H9 (cell line): ENCODE results near the gene MX1. TPM values are rescaled to one million over a fixed set of nuclear protein-coding genes. Genes with fewer than 3 reads are reported as not detected.

Source experiments
- DNase-seq: peaks from one replicate; pipeline ENCODE4 v3.0.0-alpha.2; 2017
- H2AFZ ChIP-seq: one replicate; pipeline ENCODE4 v1.6.1; 2013; ENCODE audit warnings: mild to moderate bottlenecking, low read length, control low read depth, moderate library complexity
- H2AK5ac ChIP-seq: 2 replicates; pipeline ENCODE4 v1.6.1; 2013; ENCODE audit warnings: low read length, control low read depth, mixed read lengths; ENCODE audit not compliant: insufficient read length
- H2BK120ac ChIP-seq: one replicate; pipeline ENCODE4 v1.6.1; 2013; ENCODE audit warnings: low read depth, mild to moderate bottlenecking, low read length, control low read depth, inconsistent platforms; ENCODE audit not compliant: poor library complexity, severe bottlenecking
- H2BK12ac ChIP-seq: 2 replicates; pipeline ENCODE4 v1.6.1; 2013; ENCODE audit warnings: low read length, control low read depth, mixed read lengths, low read depth; ENCODE audit not compliant: insufficient read length
- H2BK15ac ChIP-seq: 2 replicates; pipeline ENCODE4 v1.6.1; 2013; ENCODE audit warnings: low read depth, low read length, control low read depth
- H2BK20ac ChIP-seq: one replicate; pipeline ENCODE4 v1.6.1; 2013; ENCODE audit warnings: low read depth, mild to moderate bottlenecking, low read length, control low read depth, inconsistent platforms; ENCODE audit not compliant: poor library complexity, severe bottlenecking
- H2BK5ac ChIP-seq: 2 replicates; pipeline ENCODE4 v1.6.1; 2013; ENCODE audit warnings: low read length, control low read depth, mixed read lengths; ENCODE audit not compliant: insufficient read length
- H3K14ac ChIP-seq: 2 replicates; pipeline ENCODE4 v1.6.1; 2013; ENCODE audit warnings: low read length, control low read depth; ENCODE audit not compliant: insufficient read depth
- H3K18ac ChIP-seq: 2 replicates; pipeline ENCODE4 v1.6.1; 2013; ENCODE audit warnings: low read depth, mild to moderate bottlenecking, mixed read lengths, low read length, control low read depth; ENCODE audit not compliant: insufficient read length
- H3K23ac ChIP-seq: 2 replicates; pipeline ENCODE4 v1.6.1; 2013; ENCODE audit warnings: low read length, control low read depth, mixed read lengths, low read depth; ENCODE audit not compliant: insufficient read length
- H3K23me2 ChIP-seq: 2 replicates; pipeline ENCODE4 v1.6.1; 2013; ENCODE audit warnings: low read depth, mild to moderate bottlenecking, mixed read lengths, low read length, control low read depth; ENCODE audit not compliant: insufficient read length, poor library complexity, severe bottlenecking
- H3K27ac ChIP-seq: 2 replicates; pipeline ENCODE4 v1.5.1; 2013; ENCODE audit warnings: low read length, control low read depth, mixed read lengths, low read depth; ENCODE audit not compliant: insufficient read length
- H3K27me3 ChIP-seq: 2 replicates; pipeline ENCODE4 v1.6.1; 2013; ENCODE audit warnings: low read length, control low read depth, inconsistent platforms; ENCODE audit not compliant: insufficient read depth
- H3K4ac ChIP-seq: 2 replicates; pipeline ENCODE4 v1.6.1; 2013; ENCODE audit warnings: low read depth, mild to moderate bottlenecking, control low read depth, inconsistent platforms, low read length, moderate library complexity
- H3K4me1 ChIP-seq: 2 replicates; pipeline ENCODE4 v1.6.1; 2013; ENCODE audit warnings: low read length, control low read depth, inconsistent platforms; ENCODE audit not compliant: insufficient read depth
- H3K4me2 ChIP-seq: 2 replicates; pipeline ENCODE4 v1.6.1; 2013; ENCODE audit warnings: low read length, control low read depth, mixed read lengths; ENCODE audit not compliant: insufficient read length, insufficient read depth
- H3K56ac ChIP-seq: 2 replicates; pipeline ENCODE4 v1.6.1; 2013; ENCODE audit warnings: low read depth, mild to moderate bottlenecking, mixed read lengths, low read length, control low read depth; ENCODE audit not compliant: insufficient read length
- H3K79me1 ChIP-seq: 2 replicates; pipeline ENCODE4 v1.6.1; 2013; ENCODE audit warnings: low read depth, mild to moderate bottlenecking, moderate library complexity, low read length, control low read depth, inconsistent platforms; ENCODE audit not compliant: insufficient read depth, poor library complexity, severe bottlenecking
- H3K79me2 ChIP-seq: 2 replicates; pipeline ENCODE4 v1.6.1; 2013; ENCODE audit warnings: low read length, control low read depth, inconsistent platforms; ENCODE audit not compliant: insufficient read depth
- H3K9ac ChIP-seq: 2 replicates; pipeline ENCODE4 v1.6.1; 2013; ENCODE audit warnings: low read length, control low read depth, mixed read lengths; ENCODE audit not compliant: insufficient read length; ENCODE audit errors: extremely low read depth
- H3K9me3 ChIP-seq: one replicate; pipeline ENCODE4 v1.6.1; 2013; ENCODE audit warnings: low read depth, low read length, inconsistent platforms; ENCODE audit not compliant: control insufficient read depth
- H3T11ph ChIP-seq: one replicate; pipeline ENCODE4 v1.6.1; 2013; ENCODE audit warnings: mild to moderate bottlenecking, low read length, control low read depth, inconsistent platforms
- H4K20me1 ChIP-seq: one replicate; pipeline ENCODE4 v1.6.1; 2013; ENCODE audit not compliant: control insufficient read depth, insufficient read length, insufficient read depth
- H4K5ac ChIP-seq: 2 replicates; pipeline ENCODE4 v1.6.1; 2013; ENCODE audit warnings: low read depth, mild to moderate bottlenecking, mixed read lengths, low read length, control low read depth; ENCODE audit not compliant: insufficient read length
- H4K8ac ChIP-seq: replicated peaks from 2 replicates; pipeline ENCODE4 v1.6.1; 2013; ENCODE audit warnings: low read length, control low read depth, mixed read lengths, low read depth; ENCODE audit not compliant: insufficient read length
- H4K91ac ChIP-seq: 2 replicates; pipeline ENCODE4 v1.6.1; 2013; ENCODE audit warnings: low read depth, mild to moderate bottlenecking, moderate library complexity, mixed read lengths, low read length, control low read depth; ENCODE audit not compliant: insufficient read length
- H3K27ac Mint-ChIP-seq, 3 experiments: 2 replicates in 2 of 3; 3 replicates in 1 of 3; pipeline ENCODE4 v1.8.0; 2020 to 2021; ENCODE audit warnings: mixed read lengths in 3 of 3, mild to moderate bottlenecking in 1 of 3, moderate library complexity in 1 of 3
- H3K27me3 Mint-ChIP-seq: 2 replicates; pipeline ENCODE4 v1.8.0; 2021; ENCODE audit warnings: low read depth, mild to moderate bottlenecking, moderate library complexity, mixed read lengths
- H3K36me3 Mint-ChIP-seq, 3 experiments: 2 replicates in 2 of 3; 3 replicates in 1 of 3; pipeline ENCODE4 v1.8.0; 2020 to 2021; ENCODE audit warnings: low read depth in 3 of 3, mixed read lengths in 3 of 3; ENCODE audit not compliant: insufficient read depth in 1 of 3
- H3K4me1 Mint-ChIP-seq, 2 experiments: 2 replicates each; pipeline ENCODE4 v1.8.0; 2020; ENCODE audit warnings: mixed read lengths in 2 of 2
- H3K4me3 Mint-ChIP-seq, 2 experiments: 2 replicates in 1 of 2; 3 replicates in 1 of 2; pipeline ENCODE4 v1.8.0; 2020 to 2021; ENCODE audit warnings: mild to moderate bottlenecking in 2 of 2, mixed read lengths in 2 of 2, moderate library complexity in 1 of 2
- H3K9me3 Mint-ChIP-seq, 2 experiments: 2 replicates in 1 of 2; 3 replicates in 1 of 2; pipeline ENCODE4 v1.8.0; 2020; ENCODE audit warnings: mild to moderate bottlenecking in 2 of 2, mixed read lengths in 2 of 2, moderate library complexity in 1 of 2
- CTCF ChIP-seq: fragments of 200-600 bp; sonication (generic); conservative IDR thresholded peaks from 3 replicates; pipeline ENCODE4 v1.8.0; 2021; ENCODE audit warnings: antibody characterized with exemption, mild to moderate bottlenecking
- whole genome bisulfite sequencing: extraction: QIAGEN DNeasy Blood & Tissue Kit; methylation state at CpG from one replicate; pipeline ENCODE4 v1.1.7; 2013; ENCODE audit warnings: missing lambda C conversion rate, low lambda C conversion rate, mixed read lengths; ENCODE audit not compliant: insufficient read length; ENCODE audit errors: extremely low coverage; 5-methylcytosine and 5-hydroxymethylcytosine counted together
- total RNA-seq: library from RNA; stranded (reverse); gene quantifications from 2 replicates; pipeline ENCODE4 v1.2.1, GENCODE V29; 2021

Gene MX1
- total RNA-seq, 1 experiment from 2014 or later: 6.3 TPM

- no peak overlapping the region for H3K4me2 ChIP-seq
- Mint-ChIP-seq H3K4me3 (no peak overlapping the region), H3K9me3 (no peaks in the 10 kb centered on the region), H3K4me1 (peaks cover 33 to 42% of the 10 kb centered on the region in 2 experiments), H3K27ac (no peak overlapping the region), H3K27me3 (no peaks in the 10 kb centered on the region), H3K36me3 (peaks cover 7 to 34% (median 15%) of the 10 kb centered on the region in 3 experiments; a peak in 5 of 7 replicates)
- peaks cover 8% of the 10 kb centered on the region; the same call in 1 of the 2 replicates for H3K4me1 ChIP-seq
- no peaks in the 10 kb centered on the region for H3K9me3 ChIP-seq
- no peaks in the 10 kb centered on the region for H3K79me2 ChIP-seq
- TF ChIP-seq CTCF: no peak
- no peak overlapping the region for H3K18ac ChIP-seq
- no peak overlapping the region for H4K8ac ChIP-seq
- H3K4ac ChIP-seq: no peak overlapping the region
- H3K79me1 ChIP-seq: no peaks in the 10 kb centered on the region
- no peak overlapping the region for H3T11ph ChIP-seq
- no peak overlapping the region for H3K27ac ChIP-seq
- H3K23ac ChIP-seq: no peak overlapping the region
- H3K14ac ChIP-seq: no peak overlapping the region
- H2BK20ac ChIP-seq: no peak overlapping the region
- no peak overlapping the region for H3K56ac ChIP-seq
- H3K27me3 ChIP-seq: no peaks in the 10 kb centered on the region
- H2BK5ac ChIP-seq: no peak overlapping the region
- no peak for DNase-seq
- WGBS: no CpG with 5 or more reads among the region's 6 CpGs
- no peak overlapping the region for H2AK5ac ChIP-seq
- H4K20me1 ChIP-seq: no peaks in the 10 kb centered on the region
- H4K5ac ChIP-seq: no peak overlapping the region
- H3K9ac ChIP-seq: no peak overlapping the region
- H2BK120ac ChIP-seq: no peak overlapping the region
- no peak overlapping the region for H4K91ac ChIP-seq
- H3K23me2 ChIP-seq: no peaks in the 10 kb centered on the region
- no peak overlapping the region for H2BK15ac ChIP-seq
- no peak overlapping the region for H2BK12ac ChIP-seq
- H2AFZ ChIP-seq: no peak overlapping the region
Observed at GRCh38 chr21:41482980-41483379, 56.9 kb downstream of the MX1 start.
